Jurkat, Clone E6-1 (cell line): ENCODE measurements around the gene TIMM13. TPM values are rescaled to one million over a fixed set of nuclear protein-coding genes. Genes with fewer than 3 reads are reported as not detected.
"Not testable (repeated sequence)": the region's sequence is repeated elsewhere in the genome, so short reads cannot be mapped to it uniquely, and the experiment has no call there.

ENCODE experiments used
- DNase-seq: peaks from one replicate; pipeline ENCODE4 v3.0.0-alpha.2; 2011; ENCODE audit warnings: low read depth, low spot score
- H3K4me3 ChIP-seq: 2 replicates; pipeline ENCODE4 v1.5.1; 2011; ENCODE audit warnings: mild to moderate bottlenecking, low read length, control low read depth, moderate library complexity
- polyA plus RNA-seq: library from polyadenylated mRNA; unstranded; fragments of >200 nt; gene quantifications from one replicate; pipeline ENCODE4 v1.2.1, GENCODE V29; 2012; ENCODE audit warnings: missing spikeins; ENCODE audit not compliant: insufficient read length, insufficient read depth

Gene TIMM13
- polyA plus RNA-seq, result 140 TPM

- peak; percentile 92 for DNase-seq
- H3K4me3 ChIP-seq, result peak within 1 kb of the TSS; percentile 85
Observed at GRCh38 chr19:2427429-2428320, at the start of gene TIMM13. Gene TIMM13, minus strand, starts transcription at chr19:2427586. Its CDS starts 53 bp downstream, at chr19:2427533.

GRCh38 chr19:2476451-2477140 lies 49.2 kb upstream of the TIMM13 start:
- DNase-seq, result no peak
- H3K4me3 ChIP-seq, result peak overlapping the region; percentile 89

- DNase-seq, result peak; percentile 93
- H3K4me3 ChIP-seq, result peak within 1 kb of the TSS; percentile 89
Observed at GRCh38 chr19:2475702-2476450, 48.5 kb upstream of the TIMM13 start, which contains the start of gene GADD45B. Gene GADD45B, plus strand, starts transcription at chr19:2476127. Its CDS starts 232 bp downstream, at chr19:2476359.

GRCh38 chr19:2475018-2475701 lies 47.8 kb upstream of the TIMM13 start:
- DNase-seq, result peak; percentile 60
- peak overlapping the region; percentile 89 for H3K4me3 ChIP-seq

- peak overlapping the region; percentile 89 for H3K4me3 ChIP-seq
- peak; percentile 58 for DNase-seq
Observed at GRCh38 chr19:2474232-2475017, 47.0 kb upstream of the TIMM13 start.

- not testable (repeated sequence) for H3K4me3 ChIP-seq, DNase-seq
Observed at GRCh38 chr19:2469915-2470200, 42.5 kb upstream of the TIMM13 start.

GRCh38 chr19:2469102-2469914 lies 41.9 kb upstream of the TIMM13 start:
- H3K4me3 ChIP-seq, result no peak overlapping the region
- no peak for DNase-seq

GRCh38 chr19:2468596-2468995 lies 41.2 kb upstream of the TIMM13 start:
- no peak for DNase-seq
- no peak overlapping the region for H3K4me3 ChIP-seq

- DNase-seq, result no peak
- H3K4me3 ChIP-seq, result no peak overlapping the region
Observed at GRCh38 chr19:2464389-2464788, 37.0 kb upstream of the TIMM13 start.

GRCh38 chr19:2463694-2464093 lies 36.3 kb upstream of the TIMM13 start:
- not testable (repeated sequence) for H3K4me3 ChIP-seq, DNase-seq

- DNase-seq, result no peak
Observed at GRCh38 chr19:2462635-2463421, 35.4 kb upstream of the TIMM13 start.

GRCh38 chr19:2461751-2462634 lies 34.6 kb upstream of the TIMM13 start:
- peak overlapping the region; percentile 49 for H3K4me3 ChIP-seq
- DNase-seq, result no peak

More at GRCh38 chr19:2462635-2463421, 35.4 kb upstream of the TIMM13 start:
- no peak overlapping the region for H3K4me3 ChIP-seq

- H3K4me3 ChIP-seq, result no peak overlapping the region
- no peak for DNase-seq
Observed at GRCh38 chr19:2460245-2460644, 32.9 kb upstream of the TIMM13 start.

- H3K4me3 ChIP-seq, DNase-seq: not testable (repeated sequence)
Observed at GRCh38 chr19:2458776-2459175, 31.4 kb upstream of the TIMM13 start.

GRCh38 chr19:2458054-2458453 lies 30.7 kb upstream of the TIMM13 start:
- H3K4me3 ChIP-seq, result no peak overlapping the region
- DNase-seq, result no peak
